ENCODE data around the gene SPATA31E1.

The SPATA31E1 gene

GRCh38 chr9:87880116-87880515 is 2.6 kb upstream of the SPATA31E1 start:
- TF ChIP-seq PAX5 (IDR thresholded peaks at IDR 0.05; ENCODE audit: insufficient read depth, low read length, severe bottlenecking) (no peak), TAF1 (IDR thresholded peaks at IDR 0.05; ENCODE audit: low read depth, low read length) (no peak), POU2F2 (IDR thresholded peaks at IDR 0.05; ENCODE audit: low read depth, low read length) (no peak), SPI1 (IDR thresholded peaks at IDR 0.05; ENCODE audit: low read depth, low read length) (no peak), POLR2A (IDR thresholded peaks at IDR 0.05; ENCODE audit: low read depth, low read length) (no peak), POLR2AphosphoS5 (IDR thresholded peaks at IDR 0.05; ENCODE audit: low read depth, low read length) (no peak)
- FAIRE-seq (no peak), DNase-seq (ENCODE audit: insufficient read length, low spot score) (no peak)

DNA sequence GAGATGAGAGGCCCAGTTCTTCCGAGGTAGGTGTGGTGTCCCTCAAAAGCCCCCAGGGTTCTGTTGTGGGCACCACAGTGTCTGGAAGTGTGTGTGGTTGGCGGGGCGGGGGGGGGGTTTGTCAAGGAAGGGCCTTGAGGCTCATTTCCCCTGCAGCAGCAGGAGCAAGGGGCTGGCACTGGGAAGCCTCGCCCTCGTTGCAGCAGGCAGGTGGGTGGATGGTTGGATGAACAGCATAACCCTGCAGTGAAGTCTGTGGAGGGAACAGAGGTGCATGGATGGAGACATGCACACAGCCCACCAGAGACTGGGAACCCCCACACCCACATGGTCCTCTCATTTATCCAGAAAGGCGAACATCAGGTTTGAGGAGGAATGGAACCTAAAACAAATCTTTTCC is 2.0 kb upstream of the SPATA31E1 start:
- DNase-seq (ENCODE audit: insufficient read length, low spot score) (no peak), FAIRE-seq (no peak)
- no peak for TF ChIP-seq POU2F2 (IDR thresholded peaks at IDR 0.05; ENCODE audit: low read depth, low read length)
- no peak for TF ChIP-seq SPI1 (IDR thresholded peaks at IDR 0.05; ENCODE audit: low read depth, low read length)
- TF ChIP-seq TAF1 (IDR thresholded peaks at IDR 0.05; ENCODE audit: low read depth, low read length) = no peak
- TF ChIP-seq POLR2A (IDR thresholded peaks at IDR 0.05; ENCODE audit: low read depth, low read length) = no peak
- no peak for TF ChIP-seq POLR2AphosphoS5 (IDR thresholded peaks at IDR 0.05; ENCODE audit: low read depth, low read length)
- TF ChIP-seq PAX5 (IDR thresholded peaks at IDR 0.05; ENCODE audit: insufficient read depth, low read length, severe bottlenecking) = no peak

DNA sequence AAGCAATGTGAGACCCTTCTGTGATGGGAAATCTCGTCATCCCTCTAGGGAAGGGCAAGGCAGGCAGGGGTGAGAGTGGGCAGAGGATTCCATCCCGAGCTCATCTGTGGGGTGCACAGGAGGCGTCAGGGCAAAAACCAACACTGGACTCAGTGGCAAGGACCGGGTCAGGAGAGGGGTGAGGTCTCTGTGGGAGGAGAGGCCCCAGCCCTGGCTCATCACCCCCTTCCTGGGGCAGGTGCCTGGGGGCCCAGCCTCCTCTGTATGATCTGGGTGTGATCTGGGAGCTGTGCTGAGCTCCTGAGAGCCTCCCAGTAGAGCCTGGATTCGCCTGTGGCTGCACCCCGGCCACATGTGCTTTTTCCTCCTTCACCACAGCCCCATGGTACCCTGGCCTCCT is 597 bp downstream of the SPATA31E1 start:
- DNase-seq (ENCODE audit: insufficient read length, low spot score) (no peak), FAIRE-seq (no peak)
- TF ChIP-seq SPI1 (IDR thresholded peaks at IDR 0.05; ENCODE audit: low read depth, low read length) = no peak
- TF ChIP-seq POU2F2 (IDR thresholded peaks at IDR 0.05; ENCODE audit: low read depth, low read length) = no peak
- no peak for TF ChIP-seq TAF1 (IDR thresholded peaks at IDR 0.05; ENCODE audit: low read depth, low read length)

GRCh38 chr9:87883990-87884389 is 1.3 kb downstream of the SPATA31E1 start:
- no peak for DNase-seq (ENCODE audit: insufficient read length, low spot score)
- no peak for FAIRE-seq
- TF ChIP-seq TAF1 (IDR thresholded peaks at IDR 0.05; ENCODE audit: low read depth, low read length) = no peak
- TF ChIP-seq POLR2AphosphoS5 (IDR thresholded peaks at IDR 0.05; ENCODE audit: low read depth, low read length) = no peak
- TF ChIP-seq SPI1 (IDR thresholded peaks at IDR 0.05; ENCODE audit: low read depth, low read length) = no peak
- TF ChIP-seq POLR2A (IDR thresholded peaks at IDR 0.05; ENCODE audit: low read depth, low read length) = no peak
- TF ChIP-seq POU2F2 (IDR thresholded peaks at IDR 0.05; ENCODE audit: low read depth, low read length) = no peak
- no peak for TF ChIP-seq PAX5 (IDR thresholded peaks at IDR 0.05; ENCODE audit: insufficient read depth, low read length, severe bottlenecking)

DNA sequence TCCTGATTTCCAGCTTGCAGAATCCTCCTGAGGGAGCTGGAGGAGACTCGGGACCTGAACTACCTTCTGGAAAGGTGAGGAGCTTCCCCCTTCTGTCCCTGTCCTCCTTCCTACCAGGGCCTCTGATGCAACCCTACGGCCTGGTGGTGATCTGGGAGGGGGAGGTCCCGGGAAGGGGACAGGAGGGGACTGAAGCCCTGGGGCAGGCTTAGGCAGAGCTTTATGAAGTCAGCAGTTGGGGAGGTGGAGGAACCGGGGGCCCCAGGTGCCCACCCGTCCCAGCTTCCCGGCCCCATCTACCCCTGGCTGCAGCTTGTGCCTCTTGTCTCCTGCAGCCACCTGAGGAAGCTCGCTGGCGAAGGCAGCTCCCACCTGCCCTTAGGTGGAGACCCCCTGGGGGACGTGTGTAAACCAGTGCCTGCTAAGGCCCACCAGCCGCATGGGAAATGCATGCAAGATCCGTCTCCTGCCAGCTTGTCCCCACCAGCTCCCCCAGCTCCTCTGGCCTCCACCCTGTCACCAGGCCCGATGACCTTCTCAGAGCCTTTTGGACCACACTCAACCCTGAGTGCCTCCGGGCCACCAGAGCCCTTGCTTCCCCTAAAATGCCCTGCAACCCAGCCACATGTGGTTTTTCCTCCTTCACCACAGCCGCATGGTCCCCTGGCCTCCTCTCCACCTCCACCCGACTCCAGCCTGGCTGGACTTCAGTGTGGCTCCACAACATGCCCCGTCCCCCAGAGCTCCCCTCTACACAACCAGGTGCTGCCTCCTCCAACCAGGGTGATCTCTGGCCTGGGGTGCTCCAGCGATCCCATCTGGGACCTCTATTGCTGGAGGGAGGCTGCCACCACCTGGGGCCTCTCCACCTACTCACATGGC is 2.1 kb downstream of the SPATA31E1 start:
- TF ChIP-seq TAF1 (IDR thresholded peaks at IDR 0.05; ENCODE audit: low read depth, low read length) = no peak
- no peak for TF ChIP-seq SPI1 (IDR thresholded peaks at IDR 0.05; ENCODE audit: low read depth, low read length)
- TF ChIP-seq PAX5 (IDR thresholded peaks at IDR 0.05; ENCODE audit: insufficient read depth, low read length, severe bottlenecking) = no peak
- TF ChIP-seq POLR2A (IDR thresholded peaks at IDR 0.05; ENCODE audit: low read depth, low read length) = no peak
- TF ChIP-seq POU2F2 (IDR thresholded peaks at IDR 0.05; ENCODE audit: low read depth, low read length) = no peak
- TF ChIP-seq POLR2AphosphoS5 (IDR thresholded peaks at IDR 0.05; ENCODE audit: low read depth, low read length) = no peak
- DNase-seq (ENCODE audit: insufficient read length, low spot score) (no peak), FAIRE-seq (no peak)

- no peak for FAIRE-seq
- DNase-seq (ENCODE audit: insufficient read length, low spot score) = no peak
- TF ChIP-seq SPI1 (IDR thresholded peaks at IDR 0.05; ENCODE audit: low read depth, low read length) (no peak), POLR2A (IDR thresholded peaks at IDR 0.05; ENCODE audit: low read depth, low read length) (no peak), PAX5 (IDR thresholded peaks at IDR 0.05; ENCODE audit: insufficient read depth, low read length, severe bottlenecking) (no peak), POU2F2 (IDR thresholded peaks at IDR 0.05; ENCODE audit: low read depth, low read length) (no peak), POLR2AphosphoS5 (IDR thresholded peaks at IDR 0.05; ENCODE audit: low read depth, low read length) (no peak), TAF1 (IDR thresholded peaks at IDR 0.05; ENCODE audit: low read depth, low read length) (no peak)
Observed at GRCh38 chr9:87885484-87886189, 3.0 kb downstream of the SPATA31E1 start.

- DNase-seq (ENCODE audit: insufficient read length, low spot score) = no peak
- FAIRE-seq = no peak
- TF ChIP-seq POLR2AphosphoS5 (IDR thresholded peaks at IDR 0.05; ENCODE audit: low read depth, low read length) (no peak), SPI1 (IDR thresholded peaks at IDR 0.05; ENCODE audit: low read depth, low read length) (no peak), PAX5 (IDR thresholded peaks at IDR 0.05; ENCODE audit: insufficient read depth, low read length, severe bottlenecking) (no peak), POU2F2 (IDR thresholded peaks at IDR 0.05; ENCODE audit: low read depth, low read length) (no peak), TAF1 (IDR thresholded peaks at IDR 0.05; ENCODE audit: low read depth, low read length) (no peak), POLR2A (IDR thresholded peaks at IDR 0.05; ENCODE audit: low read depth, low read length) (no peak)
Observed at GRCh38 chr9:87886210-87886932, 3.7 kb downstream of the SPATA31E1 start.

- no peak for DNase-seq (ENCODE audit: insufficient read length, low spot score)
- TF ChIP-seq POLR2A (IDR thresholded peaks at IDR 0.05; ENCODE audit: low read depth, low read length) = no peak
- no peak for TF ChIP-seq POLR2AphosphoS5 (IDR thresholded peaks at IDR 0.05; ENCODE audit: low read depth, low read length)
- no peak for TF ChIP-seq TAF1 (IDR thresholded peaks at IDR 0.05; ENCODE audit: low read depth, low read length)
- TF ChIP-seq PAX5 (IDR thresholded peaks at IDR 0.05; ENCODE audit: insufficient read depth, low read length, severe bottlenecking) = no peak
- FAIRE-seq = no peak
Observed at GRCh38 chr9:87886933-87887505, 4.3 kb downstream of the SPATA31E1 start.

All from GM12891 (cell line).